B cell (primary cell): ENCODE data around the gene EVI2B. TPM values are rescaled to one million over a fixed set of nuclear protein-coding genes. Genes with fewer than 3 reads are reported as not detected.

Experiments
- ATAC-seq: fragments of 200-7000 bp; cut with Tn5 transposase; one replicate; pipeline ENCODE4 v1.10.0; 2021; ENCODE audit warnings: low read depth, mild to moderate bottlenecking, moderate number of reproducible peaks, moderate library complexity
- CTCF ChIA-PET: fragments of 350-600 bp; sonication (Branson Sonifier 250); formaldehyde crosslinking; loops from one replicate; lab custom pipeline; 2021; ENCODE audit warnings: antibody characterized with exemption, inconsistent platforms; lab: Charles Lee
- POLR2A ChIA-PET: fragments of 350-600 bp; sonication (Branson Sonifier 250); formaldehyde crosslinking; loops from one replicate; lab custom pipeline; 2021; ENCODE audit warnings: antibody characterized with exemption; lab: Charles Lee
- DNase-seq: peaks from one replicate; pipeline ENCODE4 v3.0.0; 2013
- H2AFZ ChIP-seq: 2 replicates; pipeline ENCODE4 v1.6.1; 2012; ENCODE audit warnings: mild to moderate bottlenecking, low read depth, low read length; ENCODE audit not compliant: insufficient read depth, poor library complexity, severe bottlenecking
- H3K27ac ChIP-seq, 2 donors: 1 replicate in 1 of 2; 2 replicates in 1 of 2; pipeline ENCODE4 v1.5.1; 2012 to 2013; ENCODE audit warnings: low read length in 2 of 2, mild to moderate bottlenecking in 2 of 2, moderate library complexity in 1 of 2
- H3K27me3 ChIP-seq, 4 experiments: fragments of 200-600 bp in 1 of 4; sonication (generic) in 1 of 4; replicated peaks in 1 of 4; 1 replicate in 2 of 4; 2 replicates in 2 of 4; pipeline versions ENCODE4 v1.6.1 to v1.7.0; 2013 to 2016; ENCODE audit warnings: low read length in 3 of 4, mild to moderate bottlenecking in 2 of 4, mixed read lengths in 1 of 4, moderate library complexity in 1 of 4; ENCODE audit not compliant: insufficient read depth in 4 of 4, control insufficient read depth in 3 of 4; ENCODE audit errors: control extremely low read depth in 1 of 4
- H3K36me3 ChIP-seq, 2 experiments: replicated peaks in 1 of 2; 1 replicate in 1 of 2; 2 replicates in 1 of 2; pipeline versions ENCODE4 v1.6.1 to v1.7.1; 2013; ENCODE audit warnings: low read length in 1 of 2; ENCODE audit not compliant: insufficient read depth in 2 of 2, control insufficient read depth in 1 of 2; ENCODE audit errors: control extremely low read depth in 1 of 2, extremely low read depth in 1 of 2
- H3K4me1 ChIP-seq, 2 donors: fragments of 200-600 bp in 1 of 2; sonication (generic) in 1 of 2; 1 replicate in 1 of 2; 2 replicates in 1 of 2; pipeline versions ENCODE4 v1.5.1 to v1.6.1; 2013 to 2017; ENCODE audit warnings: low read length in 2 of 2; ENCODE audit not compliant: control insufficient read depth in 2 of 2, insufficient read depth in 2 of 2
- H3K4me2 ChIP-seq: replicated peaks from 2 replicates; pipeline ENCODE3; 2012; ENCODE audit warnings: mild to moderate bottlenecking, low read depth, low read length; ENCODE audit not compliant: poor library complexity, severe bottlenecking
- H3K4me3 ChIP-seq, 5 experiments: fragments of 200-600 bp in 1 of 5; sonication (generic) in 1 of 5; 1 replicate in 3 of 5; 2 replicates in 2 of 5; pipeline versions ENCODE4 v1.5.1 to v1.7.0; 2011 to 2016; ENCODE audit warnings: low read length in 4 of 5, mild to moderate bottlenecking in 4 of 5, low read depth in 2 of 5, control low read depth in 1 of 5, moderate library complexity in 1 of 5; ENCODE audit not compliant: insufficient read depth in 1 of 5; ENCODE audit errors: control extremely low read depth in 1 of 5, extremely low read depth in 1 of 5
- H3K79me2 ChIP-seq: fragments of 200-600 bp; sonication (generic); one replicate; pipeline ENCODE4 v1.6.0; 2016; ENCODE audit warnings: low read length; ENCODE audit not compliant: control insufficient read depth, insufficient read depth
- H3K9ac ChIP-seq: fragments of 200-600 bp; sonication (generic); 2 replicates; pipeline ENCODE4 v1.6.1; 2017; ENCODE audit warnings: mild to moderate bottlenecking, low read length, moderate library complexity
- H3K9me3 ChIP-seq, 3 donors: one replicate each; pipeline versions ENCODE4 v1.6.1 to v1.7.1; 2013; ENCODE audit warnings: low read length in 2 of 3; ENCODE audit not compliant: control insufficient read depth in 2 of 3, insufficient read depth in 1 of 3; ENCODE audit errors: control extremely low read depth in 1 of 3
- H4K20me1 ChIP-seq: 2 replicates; pipeline ENCODE4 v1.6.0; 2012; ENCODE audit warnings: mild to moderate bottlenecking, low read length; ENCODE audit not compliant: insufficient read depth, control insufficient read depth, poor library complexity, severe bottlenecking
- H3K27ac Mint-ChIP-seq: one replicate; pipeline ENCODE4 v1.8.0; 2021; ENCODE audit warnings: mixed read lengths
- H3K27me3 Mint-ChIP-seq: one replicate; pipeline ENCODE4 v1.8.0; 2021; ENCODE audit warnings: mixed read lengths
- H3K4me1 Mint-ChIP-seq: one replicate; pipeline ENCODE4 v1.8.0; 2021; ENCODE audit warnings: mixed read lengths
- H3K4me3 Mint-ChIP-seq: one replicate; pipeline ENCODE4 v1.8.0; 2021; ENCODE audit warnings: mixed read lengths
- H3K9me3 Mint-ChIP-seq: one replicate; pipeline ENCODE4 v1.8.0; 2022; ENCODE audit warnings: mixed read lengths; ENCODE audit not compliant: insufficient read depth
- CTCF ChIP-seq: fragments of 200-600 bp; IDR thresholded peaks from one replicate; pipeline ENCODE4 v1.8.0; 2022; ENCODE audit warnings: antibody characterized with exemption, mild to moderate bottlenecking
- EZH2 ChIP-seq: IDR thresholded peaks from 2 replicates; pipeline ENCODE4 v1.6.1; 2012; ENCODE audit warnings: borderline replicate concordance, low read depth, mild to moderate bottlenecking, moderate library complexity, low read length; ENCODE audit not compliant: insufficient read depth, poor library complexity, severe bottlenecking
- WGBS: methylation state at CpG from one replicate; pipeline ENCODE4 v1.1.5; 2013; ENCODE audit warnings: missing lambda C conversion rate; ENCODE audit not compliant: insufficient coverage; 5-methylcytosine and 5-hydroxymethylcytosine counted together
- intact Hi-C: fragments of 100-400 bp; cut with micrococcal nuclease; formaldehyde crosslinking; loops from one replicate; pipeline ENCODE4 v1.10.0; 2022
- polyA plus RNA-seq: library from polyadenylated mRNA; depleted of rRNA; stranded (reverse); fragments of >200 nt; gene quantifications from 2 replicates; pipeline ENCODE4 v1.2.3, GENCODE V29; 2012
- total RNA-seq, 2 donors: library from RNA; stranded (reverse); fragments of 120-200 nt in 1 of 2; gene quantifications; 1 replicate in 1 of 2; 2 replicates in 1 of 2; pipeline versions ENCODE4 v1.2.3 to v1.2.4, GENCODE V29; 2013 to 2022

Gene EVI2B
- total and polyA plus RNA-seq, 2 donors (not counting 1 experiment from before 2014, with no cell fraction given), result 132 to 135 TPM

- Histone ChIP-seq H3K27me3 (no peaks in the 10 kb centered on the region), H3K9me3 (no peaks in the 10 kb centered on the region), H4K20me1 (peaks cover 24% of the 10 kb centered on the region), H3K4me3 (peak overlapping the region; percentile 58 to 98 (median 80)), H3K36me3 (peaks cover 0 to 28% of the 10 kb centered on the region in 2 experiments), H3K4me2 (peak overlapping the region; percentile 79), H3K9ac (peak overlapping the region; percentile 79), H3K79me2 (peaks cover 95% of the 10 kb centered on the region), H2AFZ (peak overlapping the region; percentile 24), H3K27ac (peak overlapping the region; percentile 52 to 84), H3K4me1 (peaks cover 34 to 50% of the 10 kb centered on the region in 2 donors)
- 0% methylated on average over 2 of the region's 2 CpGs for WGBS
- Mint-ChIP-seq H3K4me3 (peak overlapping the region; percentile 85), H3K9me3 (no peaks in the 10 kb centered on the region), H3K27ac (peak overlapping the region; percentile 97), H3K27me3 (no peaks in the 10 kb centered on the region), H3K4me1 (peaks cover 69% of the 10 kb centered on the region)
- ChIA-PET CTCF (interaction anchor here (1.5 to 1.7 kb wide), 2 partner anchors 20 to 61 kb away, joined by 4 read pairs; no protein-coding TSS in a partner anchor), POLR2A (interaction anchor here (0.5 to 1.7 kb wide), 4 partner anchors 10 to 412 kb away, joined by 3 to 8 read pairs (median 4); partner anchors contain the start of gene EVI2A)
- DNase-seq, result peak; percentile 62
- TF ChIP-seq EZH2, result no peak
- no peak for TF ChIP-seq CTCF
- intact Hi-C loops, result loop anchor here (5.0 to 10.0 kb wide), 3 partner anchors 215 to 575 kb away; partner anchors contain the start of gene NF1
- no peak for ATAC-seq
These were observed 3.6 kb downstream of the EVI2B start for GRCh38 chr17:31310260-31310659.

- no peak for TF ChIP-seq CTCF
- TF ChIP-seq EZH2, result no peak
- Mint-ChIP-seq H3K27ac (peak overlapping the region; percentile 97), H3K4me3 (peak overlapping the region; percentile 85), H3K27me3 (no peaks in the 10 kb centered on the region), H3K4me1 (peaks cover 70% of the 10 kb centered on the region), H3K9me3 (no peaks in the 10 kb centered on the region)
- DNase-seq (peak; percentile 86), ATAC-seq (peak; percentile 71)
- Histone ChIP-seq H3K79me2 (peaks cover 95% of the 10 kb centered on the region), H3K9ac (peak overlapping the region; percentile 79), H3K4me3 (peak overlapping the region; percentile 58 to 98 (median 80)), H4K20me1 (peaks cover 32% of the 10 kb centered on the region), H3K36me3 (peaks cover 0 to 35% of the 10 kb centered on the region in 2 experiments), H2AFZ (peak overlapping the region; percentile 24), H3K4me1 (peaks cover 30 to 43% of the 10 kb centered on the region in 2 donors), H3K4me2 (peak overlapping the region; percentile 79), H3K27me3 (no peaks in the 10 kb centered on the region), H3K9me3 (no peaks in the 10 kb centered on the region), H3K27ac (peak overlapping the region; percentile 52 to 84)
- WGBS, result no CpG with 5 or more reads among the region's 2 CpGs
- ChIA-PET CTCF (interaction anchor here (1.7 kb wide), 1 partner anchor 20 kb away, joined by 4 read pairs; no protein-coding TSS in a partner anchor), POLR2A (interaction anchor here (0.6 to 1.4 kb wide), 3 partner anchors 12 to 411 kb away, joined by 3 to 6 read pairs (median 3); partner anchors contain the start of gene EVI2A)
- intact Hi-C loops, result loop anchor here (1.0 to 5.0 kb wide), 6 partner anchors 9 to 1379 kb away; partner anchors contain the start of genes ATAD5 and SSH2
These were observed 4.3 kb downstream of the EVI2B start for GRCh38 chr17:31309556-31309955.
